Measurements from ENCODE around the gene ADH4. TPM values are rescaled to one million over a fixed set of nuclear protein-coding genes. Genes with fewer than 3 reads are reported as not detected.

ADH4 gene
- polyA plus RNA-seq, 1 of the 3 experiments (the other 2 are of a cell fraction), result not detected

DNA sequence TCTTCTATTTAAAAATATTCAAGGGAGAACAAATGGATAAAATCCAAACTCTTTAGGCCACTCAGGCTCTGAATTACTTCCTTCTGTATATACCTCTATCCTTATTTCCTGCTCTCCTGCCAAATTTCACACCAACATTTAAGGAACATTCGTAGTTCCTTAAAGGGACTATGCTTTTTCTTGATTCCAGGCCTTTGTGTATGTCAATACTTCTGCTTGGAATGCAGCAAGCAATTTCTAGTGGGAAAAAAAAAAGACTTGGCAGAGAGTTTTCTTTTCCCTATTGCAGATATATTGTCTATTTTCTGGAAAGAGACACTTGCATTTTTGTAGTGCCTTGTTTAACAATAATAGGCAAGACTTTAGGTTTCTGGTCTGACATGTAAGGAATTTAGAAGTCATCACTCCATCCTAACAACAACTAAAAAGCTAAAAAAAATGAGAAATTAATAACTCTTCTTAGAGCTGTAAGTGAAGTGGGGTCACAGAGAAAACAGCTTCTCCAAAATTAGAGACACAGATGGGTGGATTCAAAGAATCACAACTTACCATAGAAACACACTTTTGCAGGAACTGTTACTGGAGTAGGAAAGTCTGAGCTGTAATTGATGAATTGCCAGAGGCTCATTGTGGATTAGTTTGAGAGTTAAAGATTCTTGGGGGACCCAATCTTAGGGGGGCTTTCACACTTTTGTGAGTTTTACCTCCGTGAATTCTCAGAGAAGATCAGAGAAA, 53.4 kb downstream of the ADH4 start:
- Histone ChIP-seq H2AFZ (ENCODE audit: low read depth) (no peak overlapping the region; the same call in 1 of the 2 replicates), H3K27ac (ENCODE audit: low read depth in 2 of 2, low read length in 1 of 2) (no peak overlapping the region; a peak in 1 of 4 replicates), H3K4me1 (ENCODE audit: control insufficient read depth in 1 of 2, insufficient read depth in 2 of 2, low read depth in 1 of 2, low read length in 1 of 2) (peaks cover 0 to 3% of the 10 kb centered on the region in 2 experiments; a peak in 2 of 4 replicates), H3K4me2 (peak overlapping the region; percentile 36; the same call in 1 of the 2 replicates), H3K27me3 (ENCODE audit: insufficient read depth) (no peaks in the 10 kb centered on the region), H3K9me3 (no peaks in the 10 kb centered on the region), H3K9ac (no peak overlapping the region), H3K4me3 (ENCODE audit: low read depth in 2 of 2, low read length in 1 of 2) (peak overlapping the region in 1 of 2 experiments; percentile 22; a peak in 1 of 4 replicates), H4K20me1 (ENCODE audit: insufficient read depth) (peaks cover 6% of the 10 kb centered on the region), H3K36me3 (replicated peaks in 1 of 2; ENCODE audit: control insufficient read depth in 1 of 2, insufficient read depth in 2 of 2, low read length in 1 of 2) (peaks cover 0 to under 1% of the 10 kb centered on the region in 2 experiments), H3K9me2 (no peaks in the 10 kb centered on the region), H3K79me2 (ENCODE audit: insufficient read depth) (peaks cover 44% of the 10 kb centered on the region), H3F3A (replicated peaks; ENCODE audit: insufficient read depth) (peaks cover 11% of the 10 kb centered on the region)
- ChIA-PET CTCF (no interaction called here), POLR2A (no interaction called here)
- 85% methylated on average over 2 of the region's 2 CpGs for WGBS (ENCODE audit: low lambda C conversion rate)
- TF ChIP-seq YY1 (IDR thresholded peaks at IDR 0.05; ENCODE audit: low read depth), result no peak
- TF ChIP-seq, protein P1, sequence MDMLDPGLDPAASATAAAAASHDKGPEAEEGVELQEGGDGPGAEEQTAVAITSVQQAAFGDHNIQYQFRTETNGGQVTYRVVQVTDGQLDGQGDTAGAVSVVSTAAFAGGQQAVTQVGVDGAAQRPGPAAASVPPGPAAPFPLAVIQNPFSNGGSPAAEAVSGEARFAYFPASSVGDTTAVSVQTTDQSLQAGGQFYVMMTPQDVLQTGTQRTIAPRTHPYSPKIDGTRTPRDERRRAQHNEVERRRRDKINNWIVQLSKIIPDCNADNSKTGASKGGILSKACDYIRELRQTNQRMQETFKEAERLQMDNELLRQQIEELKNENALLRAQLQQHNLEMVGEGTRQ (IDR thresholded peaks at IDR 0.05; ENCODE audit: borderline replicate concordance, low read depth, low read length), result no peak
- no peak for TF ChIP-seq FOXM1 (IDR thresholded peaks at IDR 0.05; ENCODE audit: low read depth)
- no peak for TF ChIP-seq TCF12 (IDR thresholded peaks at IDR 0.05)
- no peak for DNase-seq

DNA sequence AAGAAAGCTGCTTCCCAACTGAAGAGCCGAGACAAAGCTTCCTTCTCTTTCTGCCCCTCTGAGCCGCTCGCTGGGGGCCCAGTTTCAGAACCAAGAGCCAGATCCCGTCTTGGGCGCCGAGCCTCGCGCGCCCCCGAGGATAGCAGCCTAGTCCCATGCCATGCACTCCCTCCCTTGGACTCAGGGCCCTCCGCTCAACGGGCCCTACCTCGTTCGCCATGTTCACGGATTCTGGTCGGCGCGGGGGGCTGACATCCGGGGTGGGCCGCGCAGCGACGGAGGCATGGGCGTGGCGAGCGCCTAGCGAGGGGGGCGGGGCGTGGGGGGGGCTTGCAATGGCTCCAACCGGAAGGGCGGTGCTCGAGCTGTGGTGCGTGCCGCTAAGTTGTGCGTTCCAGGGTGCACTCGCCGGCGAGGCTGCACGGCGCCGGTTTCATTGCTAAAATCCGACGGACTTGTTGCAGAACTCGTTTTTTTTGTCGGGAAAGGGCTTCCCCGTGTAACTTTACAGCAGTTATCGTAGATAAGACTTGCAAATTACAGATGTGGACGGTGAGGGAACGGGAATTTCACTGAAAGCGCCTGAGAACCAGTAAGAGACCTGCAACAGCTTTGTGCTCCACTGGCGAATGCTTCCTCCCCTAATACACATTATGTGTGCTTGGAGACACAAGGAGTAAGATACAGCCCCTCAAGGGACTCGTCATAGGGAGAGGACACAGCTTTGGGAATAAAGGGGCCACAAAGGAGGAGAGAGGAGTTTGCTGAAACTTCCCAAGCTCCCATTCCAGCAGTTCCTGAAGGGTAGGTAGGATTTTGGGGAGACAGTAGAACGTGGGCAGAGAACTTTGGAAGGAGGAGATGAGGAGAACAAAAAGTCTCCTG, 55.4 kb downstream of the ADH4 start, which contains the start of gene ADH5:
ADH5 (minus strand) TSS at position 308 of the 885 bp plus-strand sequence; CDS start at position 220, 88 bp downstream.
- peaks cover 11% of the 10 kb centered on the region for H3F3A ChIP-seq (replicated peaks; ENCODE audit: insufficient read depth)
- H3K27ac ChIP-seq (ENCODE audit: low read depth in 2 of 2, low read length in 1 of 2), result peak within 1 kb of the TSS; percentile 77 to 94
- peaks cover 10% of the 10 kb centered on the region for H4K20me1 ChIP-seq (ENCODE audit: insufficient read depth)
- no peaks in the 10 kb centered on the region for H3K9me2 ChIP-seq
- peak within 1 kb of the TSS; percentile 81 for H3K4me2 ChIP-seq
- peaks cover 0 to 3% of the 10 kb centered on the region in 2 experiments; a peak in 2 of 4 replicates for H3K4me1 ChIP-seq (ENCODE audit: control insufficient read depth in 1 of 2, insufficient read depth in 2 of 2, low read depth in 1 of 2, low read length in 1 of 2)
- peak within 1 kb of the TSS; percentile 88 for H3K9ac ChIP-seq
- no peaks in the 10 kb centered on the region for H3K9me3 ChIP-seq
- POLR2A ChIA-PET, result interaction anchor here (0.7 to 1.8 kb wide), 5 partner anchors 93 to 945 kb away, joined by 3 to 11 read pairs (median 4); partner anchors contain the start of genes EIF4E, METAP1, STPG2 and TRMT10A
- peak within 1 kb of the TSS; percentile 73 for H2AFZ ChIP-seq (ENCODE audit: low read depth)
- H3K4me3 ChIP-seq (ENCODE audit: low read depth in 2 of 2, low read length in 1 of 2), result peak within 1 kb of the TSS; percentile 68 to 83
- no peaks in the 10 kb centered on the region for H3K27me3 ChIP-seq (ENCODE audit: insufficient read depth)
- under 1% methylated on average over 20 of the region's 53 CpGs for WGBS (ENCODE audit: low lambda C conversion rate)
- DNase-seq, result peak; percentile 95
- H3K36me3 ChIP-seq (replicated peaks in 1 of 2; ENCODE audit: control insufficient read depth in 1 of 2, insufficient read depth in 2 of 2, low read length in 1 of 2), result peaks cover 19 to 20% of the 10 kb centered on the region in 2 experiments
- CTCF ChIA-PET, result interaction anchor here (0.6 to 3.1 kb wide), 6 partner anchors 11 to 621 kb away, joined by 3 to 11 read pairs (median 4); partner anchors contain the start of gene METAP1
- H3K79me2 ChIP-seq (ENCODE audit: insufficient read depth), result peaks cover 63% of the 10 kb centered on the region
- TF ChIP-seq NRF1 (IDR thresholded peaks at IDR 0.05; ENCODE audit: low read depth, low read length), result peak; percentile 59; the same call in 1 of the 2 replicates
- TF ChIP-seq JUND (IDR thresholded peaks at IDR 0.05), result no peak
- peak; percentile 98 for TF ChIP-seq POLR2AphosphoS5 (IDR thresholded peaks at IDR 0.05; ENCODE audit: low read depth, low read length)
- no peak for TF ChIP-seq RXRA (IDR thresholded peaks at IDR 0.05; ENCODE audit: borderline replicate concordance, low read depth)
- TF ChIP-seq, protein P2, sequence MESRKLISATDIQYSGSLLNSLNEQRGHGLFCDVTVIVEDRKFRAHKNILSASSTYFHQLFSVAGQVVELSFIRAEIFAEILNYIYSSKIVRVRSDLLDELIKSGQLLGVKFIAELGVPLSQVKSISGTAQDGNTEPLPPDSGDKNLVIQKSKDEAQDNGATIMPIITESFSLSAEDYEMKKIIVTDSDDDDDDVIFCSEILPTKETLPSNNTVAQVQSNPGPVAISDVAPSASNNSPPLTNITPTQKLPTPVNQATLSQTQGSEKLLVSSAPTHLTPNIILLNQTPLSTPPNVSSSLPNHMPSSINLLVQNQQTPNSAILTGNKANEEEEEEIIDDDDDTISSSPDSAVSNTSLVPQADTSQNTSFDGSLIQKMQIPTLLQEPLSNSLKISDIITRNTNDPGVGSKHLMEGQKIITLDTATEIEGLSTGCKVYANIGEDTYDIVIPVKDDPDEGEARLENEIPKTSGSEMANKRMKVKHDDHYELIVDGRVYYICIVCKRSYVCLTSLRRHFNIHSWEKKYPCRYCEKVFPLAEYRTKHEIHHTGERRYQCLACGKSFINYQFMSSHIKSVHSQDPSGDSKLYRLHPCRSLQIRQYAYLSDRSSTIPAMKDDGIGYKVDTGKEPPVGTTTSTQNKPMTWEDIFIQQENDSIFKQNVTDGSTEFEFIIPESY (IDR thresholded peaks at IDR 0.05; ENCODE audit: borderline replicate concordance, low read depth), result no peak
- TF ChIP-seq, protein P3, sequence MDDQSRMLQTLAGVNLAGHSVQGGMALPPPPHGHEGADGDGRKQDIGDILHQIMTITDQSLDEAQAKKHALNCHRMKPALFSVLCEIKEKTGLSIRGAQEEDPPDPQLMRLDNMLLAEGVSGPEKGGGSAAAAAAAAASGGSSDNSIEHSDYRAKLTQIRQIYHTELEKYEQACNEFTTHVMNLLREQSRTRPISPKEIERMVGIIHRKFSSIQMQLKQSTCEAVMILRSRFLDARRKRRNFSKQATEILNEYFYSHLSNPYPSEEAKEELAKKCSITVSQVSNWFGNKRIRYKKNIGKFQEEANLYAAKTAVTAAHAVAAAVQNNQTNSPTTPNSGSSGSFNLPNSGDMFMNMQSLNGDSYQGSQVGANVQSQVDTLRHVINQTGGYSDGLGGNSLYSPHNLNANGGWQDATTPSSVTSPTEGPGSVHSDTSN (IDR thresholded peaks at IDR 0.05), result 0 out of 2 replicates have a peak, but pooled peaks have one; percentile 13
- peak; percentile 90 for TF ChIP-seq YY1 (IDR thresholded peaks at IDR 0.05; ENCODE audit: low read depth)
- TF ChIP-seq, protein P4, sequence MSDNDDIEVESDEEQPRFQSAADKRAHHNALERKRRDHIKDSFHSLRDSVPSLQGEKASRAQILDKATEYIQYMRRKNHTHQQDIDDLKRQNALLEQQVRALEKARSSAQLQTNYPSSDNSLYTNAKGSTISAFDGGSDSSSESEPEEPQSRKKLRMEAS (IDR thresholded peaks at IDR 0.05; ENCODE audit: low read depth), result peak; percentile 92
- TF ChIP-seq RAD21 (IDR thresholded peaks at IDR 0.05; ENCODE audit: low read length), result no peak
- peak; percentile 20; the same call in 1 of the 2 replicates for TF ChIP-seq SIN3A (IDR thresholded peaks at IDR 0.05; ENCODE audit: borderline replicate concordance, low read depth, low read length)
- peak; percentile 36; the same call in 1 of the 2 replicates for TF ChIP-seq ELF1 (IDR thresholded peaks at IDR 0.05)
- TF ChIP-seq FOXJ3 (CRISPR knock-in tag; IDR thresholded peaks at IDR 0.05), result peak; percentile 46; the same call in 1 of the 2 replicates
- peak; percentile 66 for TF ChIP-seq GABPA (IDR thresholded peaks at IDR 0.05; ENCODE audit: low read depth)
- no peak for TF ChIP-seq RFX5 (IDR thresholded peaks at IDR 0.05; ENCODE audit: low read length)
- TF ChIP-seq MXI1 (IDR thresholded peaks at IDR 0.05; ENCODE audit: low read depth, low read length), result peak; percentile 77; the same call in 1 of the 2 replicates
